HG02759 (cell line): ENCODE data around the gene HNRNPC.
"Not testable (repeated sequence)": the region's sequence is repeated elsewhere in the genome, so short reads cannot be mapped to it uniquely, and the experiment has no call there.

ENCODE experiments used
- ATAC-seq: cut with Tn5 transposase; IDR thresholded peaks from one replicate; pipeline ENCODE4 v1.9.1; 2021; ENCODE audit warnings: mild to moderate bottlenecking, moderate library complexity; ENCODE audit not compliant: unreplicated experiment

HNRNPC gene

GRCh38 chr14:21248338-21248737, 20.9 kb downstream of the HNRNPC start:
- ATAC-seq = no peak

- ATAC-seq = no peak
Measured at GRCh38 chr14:21245813-21246212, 23.4 kb downstream of the HNRNPC start.

- ATAC-seq = no peak
Measured at GRCh38 chr14:21244544-21244943, 24.7 kb downstream of the HNRNPC start.

- ATAC-seq = no peak
Measured at GRCh38 chr14:21241218-21241819, 27.9 kb downstream of the HNRNPC start.

- ATAC-seq = no peak
Measured at GRCh38 chr14:21240417-21240816, 28.8 kb downstream of the HNRNPC start.

- ATAC-seq = no peak
Measured at GRCh38 chr14:21238823-21239518, 30.3 kb downstream of the HNRNPC start.

- ATAC-seq = no peak
Measured at GRCh38 chr14:21236948-21237797, 32.1 kb downstream of the HNRNPC start.

- no peak for ATAC-seq
Measured at GRCh38 chr14:21234112-21234511, 35.1 kb downstream of the HNRNPC start.

- no peak for ATAC-seq
Measured at GRCh38 chr14:21233457-21234076, 35.7 kb downstream of the HNRNPC start.

GRCh38 chr14:21231020-21231652, 38.1 kb downstream of the HNRNPC start:
- ATAC-seq = no peak

GRCh38 chr14:21229821-21230220, 39.4 kb downstream of the HNRNPC start:
- no peak for ATAC-seq

GRCh38 chr14:21227981-21228380, 41.3 kb downstream of the HNRNPC start:
- ATAC-seq = no peak

GRCh38 chr14:21227150-21227549, 42.1 kb downstream of the HNRNPC start:
- ATAC-seq = no peak

- no peak for ATAC-seq
Measured at GRCh38 chr14:21226467-21226866, 42.8 kb downstream of the HNRNPC start.

- not testable (repeated sequence) for ATAC-seq
Measured at GRCh38 chr14:21225164-21225563, 44.1 kb downstream of the HNRNPC start.

- ATAC-seq = no peak
Measured at GRCh38 chr14:21220874-21221477, 48.3 kb downstream of the HNRNPC start.

- no peak for ATAC-seq
Measured at GRCh38 chr14:21219561-21220111, 49.6 kb downstream of the HNRNPC start.

- no peak for ATAC-seq
Measured at GRCh38 chr14:21219120-21219519, 50.1 kb downstream of the HNRNPC start.

GRCh38 chr14:21215879-21216251, 53.4 kb downstream of the HNRNPC start:
- no peak for ATAC-seq
